H1 (cell line): ENCODE data around the gene CEL.

Experiments used
- CREB1 ChIP-seq: IDR thresholded peaks from 2 replicates; pipeline ENCODE4 v1.6.1; 2012; ENCODE audit warnings: inconsistent platforms
- EP300 ChIP-seq, 2 experiments: IDR thresholded peaks; 1 replicate in 1 of 2; 2 replicates in 1 of 2; pipeline ENCODE4 v1.6.1; 2011 to 2012; ENCODE audit warnings: low read depth in 2 of 2, low read length in 2 of 2, mild to moderate bottlenecking in 2 of 2, borderline replicate concordance in 1 of 2, inconsistent platforms in 1 of 2, moderate library complexity in 1 of 2
- MAFK ChIP-seq: IDR thresholded peaks from 2 replicates; pipeline ENCODE4 v1.6.1; 2012; ENCODE audit warnings: low read depth, mild to moderate bottlenecking, improper control_type of control experiment, low read length
- POLR2A ChIP-seq, 2 experiments: IDR thresholded peaks; 1 replicate in 1 of 2; 2 replicates in 1 of 2; pipeline ENCODE4 v1.6.1; 2011; ENCODE audit warnings: low read depth in 2 of 2, low read length in 2 of 2, mild to moderate bottlenecking in 2 of 2; ENCODE audit errors: control extremely low read depth in 1 of 2
- RFX5 ChIP-seq: IDR thresholded peaks from 2 replicates; pipeline ENCODE4 v1.6.1; 2011; ENCODE audit warnings: low read depth, low read length, improper control_type of control experiment, borderline replicate concordance
- RXRA ChIP-seq: IDR thresholded peaks from 2 replicates; pipeline ENCODE4 v1.6.1; 2011; ENCODE audit warnings: low read depth, mild to moderate bottlenecking, low read length, moderate library complexity; ENCODE audit not compliant: insufficient read depth
- SP4 ChIP-seq: IDR thresholded peaks from 2 replicates; pipeline ENCODE4 v1.6.1; 2012; ENCODE audit warnings: low read length, inconsistent platforms
- TAF1 ChIP-seq: IDR thresholded peaks from 2 replicates; pipeline ENCODE4 v1.6.1; 2011; ENCODE audit warnings: mild to moderate bottlenecking, low read depth, low read length
- TF ChIP-seq, protein P1 (sequence below), 3 experiments: IDR thresholded peaks; 1 replicate in 2 of 3; 2 replicates in 1 of 3; pipeline versions ENCODE4 v1.5.1 to v1.6.1; 2011; ENCODE audit warnings: low read length in 3 of 3, mild to moderate bottlenecking in 3 of 3, inconsistent platforms in 2 of 3, low read depth in 1 of 3, moderate library complexity in 1 of 3; ENCODE audit not compliant: insufficient read depth in 1 of 3; ENCODE audit errors: control extremely low read depth in 1 of 3

DNA sequence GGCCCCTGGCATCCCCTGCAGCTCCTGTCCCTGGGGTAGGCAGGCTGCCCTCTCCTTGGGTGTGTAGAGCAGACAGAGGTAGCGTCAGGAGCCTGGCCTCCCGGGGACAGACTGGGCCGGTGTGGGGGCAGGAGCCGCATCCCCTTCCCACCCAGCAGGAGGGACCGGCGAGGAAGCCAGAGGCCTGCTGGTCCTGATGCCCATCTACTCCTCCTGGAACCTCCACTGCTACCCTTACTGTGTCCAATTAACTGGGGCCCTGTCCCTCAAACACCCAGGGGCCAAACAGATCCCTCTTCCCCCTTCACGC lies 43.6 kb downstream of the CEL start:
- TF ChIP-seq, protein P1, sequence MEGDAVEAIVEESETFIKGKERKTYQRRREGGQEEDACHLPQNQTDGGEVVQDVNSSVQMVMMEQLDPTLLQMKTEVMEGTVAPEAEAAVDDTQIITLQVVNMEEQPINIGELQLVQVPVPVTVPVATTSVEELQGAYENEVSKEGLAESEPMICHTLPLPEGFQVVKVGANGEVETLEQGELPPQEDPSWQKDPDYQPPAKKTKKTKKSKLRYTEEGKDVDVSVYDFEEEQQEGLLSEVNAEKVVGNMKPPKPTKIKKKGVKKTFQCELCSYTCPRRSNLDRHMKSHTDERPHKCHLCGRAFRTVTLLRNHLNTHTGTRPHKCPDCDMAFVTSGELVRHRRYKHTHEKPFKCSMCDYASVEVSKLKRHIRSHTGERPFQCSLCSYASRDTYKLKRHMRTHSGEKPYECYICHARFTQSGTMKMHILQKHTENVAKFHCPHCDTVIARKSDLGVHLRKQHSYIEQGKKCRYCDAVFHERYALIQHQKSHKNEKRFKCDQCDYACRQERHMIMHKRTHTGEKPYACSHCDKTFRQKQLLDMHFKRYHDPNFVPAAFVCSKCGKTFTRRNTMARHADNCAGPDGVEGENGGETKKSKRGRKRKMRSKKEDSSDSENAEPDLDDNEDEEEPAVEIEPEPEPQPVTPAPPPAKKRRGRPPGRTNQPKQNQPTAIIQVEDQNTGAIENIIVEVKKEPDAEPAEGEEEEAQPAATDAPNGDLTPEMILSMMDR (IDR thresholded peaks at IDR 0.05; ENCODE audit: control extremely low read depth in 1 of 3, insufficient read depth in 1 of 3, low read depth in 1 of 3, low read length in 3 of 3), result no peak
- TF ChIP-seq CREB1 (no peak), TAF1 (no peak), SP4 (no peak), EP300 (IDR thresholded peaks at IDR 0.05; ENCODE audit: borderline replicate concordance in 1 of 2, low read depth in 2 of 2, low read length in 2 of 2) (no peak), RXRA (no peak), MAFK (no peak), RFX5 (no peak), POLR2A (IDR thresholded peaks at IDR 0.05; ENCODE audit: control extremely low read depth in 1 of 2, low read depth in 2 of 2, low read length in 2 of 2) (no peak)
